Sigmoid colon (tissue), 4 donors: Measurements from ENCODE around the gene REELD1.

Experiments
- POLR2AphosphoS5 ChIP-seq, 4 donors: sonication (generic); formaldehyde crosslinking; IDR thresholded peaks; one replicate each; pipeline ENCODE4 v1.6.1; 2017; ENCODE audit warnings: antibody characterized with exemption in 4 of 4
- TF ChIP-seq, protein P1 (sequence below), 4 experiments: fragments of 450-650 bp in 3 of 4; fragments of 200-600 bp in 1 of 4; IDR thresholded peaks; one replicate each; pipeline ENCODE4 v1.5.1; 2016 to 2019; ENCODE audit warnings: antibody characterized with exemption in 4 of 4, mild to moderate bottlenecking in 3 of 4, moderate library complexity in 2 of 4

- no peak for TF ChIP-seq POLR2AphosphoS5 (IDR thresholded peaks at IDR 0.05)
- TF ChIP-seq, protein P1, sequence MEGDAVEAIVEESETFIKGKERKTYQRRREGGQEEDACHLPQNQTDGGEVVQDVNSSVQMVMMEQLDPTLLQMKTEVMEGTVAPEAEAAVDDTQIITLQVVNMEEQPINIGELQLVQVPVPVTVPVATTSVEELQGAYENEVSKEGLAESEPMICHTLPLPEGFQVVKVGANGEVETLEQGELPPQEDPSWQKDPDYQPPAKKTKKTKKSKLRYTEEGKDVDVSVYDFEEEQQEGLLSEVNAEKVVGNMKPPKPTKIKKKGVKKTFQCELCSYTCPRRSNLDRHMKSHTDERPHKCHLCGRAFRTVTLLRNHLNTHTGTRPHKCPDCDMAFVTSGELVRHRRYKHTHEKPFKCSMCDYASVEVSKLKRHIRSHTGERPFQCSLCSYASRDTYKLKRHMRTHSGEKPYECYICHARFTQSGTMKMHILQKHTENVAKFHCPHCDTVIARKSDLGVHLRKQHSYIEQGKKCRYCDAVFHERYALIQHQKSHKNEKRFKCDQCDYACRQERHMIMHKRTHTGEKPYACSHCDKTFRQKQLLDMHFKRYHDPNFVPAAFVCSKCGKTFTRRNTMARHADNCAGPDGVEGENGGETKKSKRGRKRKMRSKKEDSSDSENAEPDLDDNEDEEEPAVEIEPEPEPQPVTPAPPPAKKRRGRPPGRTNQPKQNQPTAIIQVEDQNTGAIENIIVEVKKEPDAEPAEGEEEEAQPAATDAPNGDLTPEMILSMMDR (IDR thresholded peaks at IDR 0.05) = no peak
Measured at GRCh38 chr4:146237092-146237491, 22.8 kb downstream of the REELD1 start.
